Caco-2 (cell line): ENCODE measurements around the gene CES1. TPM values are rescaled to one million over a fixed set of nuclear protein-coding genes. Genes with fewer than 3 reads are reported as not detected.

ENCODE experiments used
- Bru-seq: library from RNA; stranded (reverse); fragments of 400-500 nt; gene quantifications from one replicate; lab custom pipeline; 2021; lab: Mats Ljungman, UMichigan
- BruChase-seq, 2 experiments: library from RNA; stranded (reverse); fragments of 400-500 nt; gene quantifications; one replicate each; lab custom pipeline; 2021; lab: Mats Ljungman, UMichigan
- BruUV-seq: library from RNA; stranded (reverse); fragments of 400-500 nt; replicated peaks from 2 replicates; lab custom pipeline; 2021; lab: Mats Ljungman, UMichigan
- CTCF ChIA-PET: fragments of 300-600 bp; sonication (Branson Sonifier 250); formaldehyde crosslinking; loops from one replicate; lab custom pipeline; 2022; ENCODE audit warnings: antibody characterized with exemption; lab: Charles Lee
- POLR2A ChIA-PET: fragments of 300-600 bp; sonication (Branson Sonifier 250); formaldehyde crosslinking; loops from one replicate; lab custom pipeline; 2022; ENCODE audit warnings: antibody characterized with exemption; lab: Charles Lee
- DNase-seq, 2 experiments: peaks; one replicate each; pipeline versions ENCODE4 v3.0.0 to v3.0.0-alpha.2; 2020 to 2022
- H3K27me3 ChIP-seq: replicated peaks from 2 replicates; pipeline ENCODE4 v1.6.0; 2011; ENCODE audit warnings: low read length; ENCODE audit not compliant: control insufficient read depth, insufficient read depth
- H3K36me3 ChIP-seq: 2 replicates; pipeline ENCODE4 v1.5.1; 2011; ENCODE audit warnings: low read length; ENCODE audit not compliant: control insufficient read depth, insufficient read depth
- H3K4me1 ChIP-seq: fragments of 250-450 bp; sonication (Bioruptor Pico); 2 replicates; pipeline ENCODE4 v1.5.1; 2020; ENCODE audit warnings: mild to moderate bottlenecking
- H3K4me3 ChIP-seq: 2 replicates; pipeline ENCODE4 v1.5.1; 2011; ENCODE audit warnings: low read depth, mild to moderate bottlenecking, control low read depth, low read length
- H3K9me3 ChIP-seq: fragments of 250-450 bp; sonication (Bioruptor Pico); 2 replicates; pipeline ENCODE4 v1.5.1; 2020; ENCODE audit warnings: mild to moderate bottlenecking, moderate library complexity
- H3K27ac Mint-ChIP-seq: one replicate; pipeline ENCODE4 v1.8.0; 2022; ENCODE audit warnings: mixed read lengths; ENCODE audit not compliant: unreplicated experiment
- H3K27me3 Mint-ChIP-seq: one replicate; pipeline ENCODE4 v1.8.0; 2022; ENCODE audit warnings: mixed read lengths; ENCODE audit not compliant: insufficient read depth, unreplicated experiment
- H3K36me3 Mint-ChIP-seq: one replicate; pipeline ENCODE4 v1.8.0; 2022; ENCODE audit warnings: mild to moderate bottlenecking, mixed read lengths; ENCODE audit not compliant: insufficient read depth, unreplicated experiment
- H3K4me1 Mint-ChIP-seq: one replicate; pipeline ENCODE4 v1.8.0; 2022; ENCODE audit warnings: low read depth, mixed read lengths; ENCODE audit not compliant: unreplicated experiment
- H3K4me3 Mint-ChIP-seq: one replicate; pipeline ENCODE4 v1.8.0; 2022; ENCODE audit warnings: mild to moderate bottlenecking, moderate library complexity, mixed read lengths; ENCODE audit not compliant: unreplicated experiment
- H3K9me3 Mint-ChIP-seq: one replicate; pipeline ENCODE4 v1.8.0; 2022; ENCODE audit warnings: mixed read lengths; ENCODE audit not compliant: unreplicated experiment
- intact Hi-C: fragments of 100-400 bp; cut with micrococcal nuclease; formaldehyde crosslinking; loops from one replicate; pipeline ENCODE4 v1.10.0; 2022; ENCODE audit not compliant: unreplicated experiment
- long read RNA-seq: library from polyadenylated mRNA; stranded (forward); transcript quantifications from one replicate; pipeline ENCODE4 v2.0.0, GENCODE V29; 2022
- total RNA-seq: library from RNA; stranded (reverse); gene quantifications from 2 replicates; pipeline ENCODE4 v1.2.3, GENCODE V29; 2022
- TF ChIP-seq, protein P1 (sequence below), 2 experiments: fragments of 200-600 bp in 1 of 2; IDR thresholded peaks; 1 replicate in 1 of 2; 2 replicates in 1 of 2; pipeline versions ENCODE4 v1.5.1 to v1.8.0; 2011 to 2022; ENCODE audit warnings: antibody characterized with exemption in 1 of 2, control low read depth in 1 of 2, inconsistent platforms in 1 of 2, low read depth in 1 of 2, low read length in 1 of 2, mild to moderate bottlenecking in 1 of 2, moderate library complexity in 1 of 2; ENCODE audit not compliant: insufficient read depth in 1 of 2, severe bottlenecking in 1 of 2, unreplicated experiment in 1 of 2

Gene CES1
- total RNA-seq (74.1 and 97.4 TPM in 2 replicates), Bru-seq, nascent RNA (percentile 66 among the genes with signal in this experiment), BruChase-seq, experiment 1, labeled RNA remaining after a 2-hour chase (percentile 66 among the genes with signal in this experiment), BruChase-seq, experiment 2, labeled RNA remaining after a 6-hour chase (percentile 75 among the genes with signal in this experiment)
- long read RNA-seq, transcript CES1-203 (14 exons, 2,178 nt): minor isoform, 21 of 166 reads
- long read RNA-seq, transcript CES1-201 (14 exons, 2,006 nt): major isoform, 58 of 166 reads
- long read RNA-seq, transcript CES1-202 (14 exons, 1,835 nt): minor isoform, 46 of 166 reads
- long read RNA-seq, partial matches to known transcripts: 10 of 166 reads
- long read RNA-seq, other reads (novel, unspliced or antisense): 31 of 166 reads

DNA sequence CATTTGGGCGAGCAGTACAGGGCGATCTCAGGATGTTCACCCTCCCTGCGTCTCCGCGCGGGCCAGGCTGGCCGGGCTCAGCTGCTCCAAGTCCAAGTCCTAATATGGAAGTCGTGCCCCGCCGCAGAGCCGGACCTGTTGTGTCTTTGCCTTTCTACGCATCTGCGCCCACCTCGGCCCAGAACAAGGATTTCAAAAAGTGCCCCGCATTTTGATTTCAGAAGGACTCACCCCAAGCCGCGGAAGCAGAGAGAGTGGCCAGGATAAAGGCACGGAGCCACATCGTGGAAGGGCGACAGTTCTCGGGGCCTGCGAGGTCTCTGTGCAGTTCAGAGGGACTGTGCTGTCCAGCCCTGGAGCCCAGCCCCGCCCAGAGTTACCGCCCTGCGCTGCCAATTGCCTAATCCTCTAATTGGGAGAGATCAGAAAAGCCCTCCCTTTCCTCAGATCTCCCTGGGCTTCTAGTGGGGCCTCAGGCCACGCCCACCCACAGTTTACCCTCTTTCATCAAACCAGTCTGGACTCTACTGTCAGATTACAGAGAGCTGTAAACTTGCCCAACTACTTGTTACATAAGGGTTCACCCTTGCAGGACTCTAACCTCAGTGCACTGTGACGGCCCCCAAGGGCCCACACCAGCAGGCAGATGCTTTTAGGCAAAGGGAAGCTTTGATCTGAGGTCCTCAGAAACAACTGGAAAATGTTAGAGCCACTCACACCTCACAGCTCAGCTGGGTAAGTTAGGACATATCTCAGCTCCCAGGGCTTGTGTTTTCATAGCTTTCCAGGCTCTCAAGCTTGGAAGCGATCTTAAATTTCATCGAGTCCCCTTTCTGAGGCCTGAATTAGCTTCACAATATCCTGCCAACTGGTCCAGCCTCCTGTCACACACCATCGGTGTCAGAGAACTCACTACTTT, at the start of gene CES1:
TSS of gene CES1 (minus strand) at position 324 of the 919 bp plus-strand sequence. CDS start at position 283, 41 bp downstream.
- H3K27me3 Mint-ChIP-seq: no peaks in the 10 kb centered on the region
- Histone ChIP-seq H3K4me3 (peak within 1 kb of the TSS; percentile 45), H3K27me3 (no peaks in the 10 kb centered on the region), H3K4me1 (peaks cover 20% of the 10 kb centered on the region), H3K9me3 (no peaks in the 10 kb centered on the region), H3K36me3 (peaks cover 1% of the 10 kb centered on the region; the same call in 1 of the 2 replicates)
- peak within 1 kb of the TSS; percentile 77 for H3K27ac Mint-ChIP-seq
- peaks cover 42% of the 10 kb centered on the region for H3K4me1 Mint-ChIP-seq
- CTCF ChIA-PET: interaction anchor here (0.7 to 1.1 kb wide), 3 partner anchors 9 to 368 kb away, joined by 3 to 4 read pairs (median 3); no protein-coding TSS in a partner anchor
- no peaks in the 10 kb centered on the region for H3K9me3 Mint-ChIP-seq
- TF ChIP-seq, protein P1, sequence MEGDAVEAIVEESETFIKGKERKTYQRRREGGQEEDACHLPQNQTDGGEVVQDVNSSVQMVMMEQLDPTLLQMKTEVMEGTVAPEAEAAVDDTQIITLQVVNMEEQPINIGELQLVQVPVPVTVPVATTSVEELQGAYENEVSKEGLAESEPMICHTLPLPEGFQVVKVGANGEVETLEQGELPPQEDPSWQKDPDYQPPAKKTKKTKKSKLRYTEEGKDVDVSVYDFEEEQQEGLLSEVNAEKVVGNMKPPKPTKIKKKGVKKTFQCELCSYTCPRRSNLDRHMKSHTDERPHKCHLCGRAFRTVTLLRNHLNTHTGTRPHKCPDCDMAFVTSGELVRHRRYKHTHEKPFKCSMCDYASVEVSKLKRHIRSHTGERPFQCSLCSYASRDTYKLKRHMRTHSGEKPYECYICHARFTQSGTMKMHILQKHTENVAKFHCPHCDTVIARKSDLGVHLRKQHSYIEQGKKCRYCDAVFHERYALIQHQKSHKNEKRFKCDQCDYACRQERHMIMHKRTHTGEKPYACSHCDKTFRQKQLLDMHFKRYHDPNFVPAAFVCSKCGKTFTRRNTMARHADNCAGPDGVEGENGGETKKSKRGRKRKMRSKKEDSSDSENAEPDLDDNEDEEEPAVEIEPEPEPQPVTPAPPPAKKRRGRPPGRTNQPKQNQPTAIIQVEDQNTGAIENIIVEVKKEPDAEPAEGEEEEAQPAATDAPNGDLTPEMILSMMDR (IDR thresholded peaks at IDR 0.05; ENCODE audit: insufficient read depth in 1 of 2, low read depth in 1 of 2, low read length in 1 of 2, severe bottlenecking in 1 of 2, unreplicated experiment in 1 of 2): no peak
- POLR2A ChIA-PET: interaction anchor here (0.6 to 1.3 kb wide), 3 partner anchors 16 to 116 kb away, joined by 3 to 4 read pairs (median 3); no protein-coding TSS in a partner anchor
- TSS peak; percentile 30 for BruUV-seq
- peak; percentile 94 to 95 for DNase-seq
- intact Hi-C loops: loop anchor here (1.0 to 10.0 kb wide), 3 partner anchors 10 to 72 kb away; no protein-coding TSS in a partner anchor
- peak within 1 kb of the TSS; percentile 78 for H3K4me3 Mint-ChIP-seq
- no peaks in the 10 kb centered on the region for H3K36me3 Mint-ChIP-seq

DNA sequence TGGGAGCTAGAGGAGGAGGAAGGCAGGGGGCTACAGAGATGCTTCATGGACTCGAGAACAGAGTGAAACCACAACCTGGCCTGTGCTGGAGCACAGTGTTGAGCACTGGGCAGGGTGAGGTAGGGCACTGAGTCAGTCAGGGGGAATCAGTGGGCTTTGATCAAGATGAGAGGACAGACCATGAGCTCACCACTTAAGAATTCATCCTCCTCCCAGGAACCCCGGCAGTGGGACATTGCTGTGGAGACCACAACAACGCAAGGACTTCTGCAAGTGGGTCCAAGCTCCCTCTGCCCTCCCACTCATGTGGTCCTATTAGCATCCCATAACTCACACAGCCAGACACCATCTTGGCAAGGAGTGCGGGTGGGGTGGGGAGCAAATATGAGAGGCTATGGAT, 44.0 kb upstream of the CES1 start:
- no peaks in the 10 kb centered on the region for H3K36me3 ChIP-seq
- ChIA-PET CTCF (no interaction called here), POLR2A (no interaction called here)
- H3K4me3 ChIP-seq: no peak overlapping the region
- intact Hi-C loops: no loop called here
- no peaks in the 10 kb centered on the region for H3K9me3 Mint-ChIP-seq
- DNase-seq: no peak
- no peaks in the 10 kb centered on the region for H3K9me3 ChIP-seq
- H3K4me3 Mint-ChIP-seq: no peak overlapping the region
- BruUV-seq: no TSS peak
- no peaks in the 10 kb centered on the region for H3K4me1 ChIP-seq
- TF ChIP-seq, protein P1 (IDR thresholded peaks at IDR 0.05; ENCODE audit: insufficient read depth in 1 of 2, low read depth in 1 of 2, low read length in 1 of 2, severe bottlenecking in 1 of 2, unreplicated experiment in 1 of 2): no peak
- H3K4me1 Mint-ChIP-seq: no peaks in the 10 kb centered on the region
- no peaks in the 10 kb centered on the region for H3K36me3 Mint-ChIP-seq
- H3K27me3 ChIP-seq: no peaks in the 10 kb centered on the region; the same call in 1 of the 2 replicates
- H3K27ac Mint-ChIP-seq: no peak overlapping the region
- H3K27me3 Mint-ChIP-seq: peaks cover 11% of the 10 kb centered on the region

DNA sequence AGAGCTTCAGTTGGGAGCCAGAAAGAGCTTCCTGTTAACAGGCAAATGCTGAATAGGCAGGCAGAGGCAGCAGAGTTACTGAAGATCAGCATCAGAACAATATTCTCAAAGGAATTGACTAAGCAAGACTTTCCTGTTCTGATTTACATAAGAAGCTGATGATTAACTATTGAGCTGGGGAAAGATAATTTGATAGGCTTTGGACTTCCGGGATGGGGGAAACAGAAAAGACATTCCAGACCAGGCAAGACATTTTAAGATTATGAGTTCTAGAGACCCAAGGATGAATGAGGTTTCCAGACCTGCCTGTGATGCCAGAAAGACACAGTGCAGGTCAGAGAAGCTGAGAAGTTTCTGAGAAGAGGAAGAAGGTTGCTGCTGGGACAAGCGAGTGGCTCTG, 42.4 kb upstream of the CES1 start, which contains the start of gene CES5A:
TSS of gene CES5A (minus strand) at position 101 of the 400 bp plus-strand sequence. CDS start 152 bp downstream, outside the sequence.
- BruUV-seq: no TSS peak
- no peaks in the 10 kb centered on the region; the same call in 1 of the 2 replicates for H3K27me3 ChIP-seq
- peaks cover 6% of the 10 kb centered on the region for H3K27me3 Mint-ChIP-seq

More for the DNA sequence above, 42.4 kb upstream of the CES1 start, which contains the start of gene CES5A:
- ChIA-PET CTCF (no interaction called here), POLR2A (no interaction called here)
- no peaks in the 10 kb centered on the region for H3K9me3 Mint-ChIP-seq
- no peak within 1 kb of the TSS for H3K27ac Mint-ChIP-seq
- TF ChIP-seq, protein P1 (IDR thresholded peaks at IDR 0.05; ENCODE audit: insufficient read depth in 1 of 2, low read depth in 1 of 2, low read length in 1 of 2, severe bottlenecking in 1 of 2, unreplicated experiment in 1 of 2): no peak
- no peaks in the 10 kb centered on the region for H3K4me1 Mint-ChIP-seq
- H3K4me3 ChIP-seq: no peak within 1 kb of the TSS
- H3K36me3 Mint-ChIP-seq: no peaks in the 10 kb centered on the region
- DNase-seq: no peak
- intact Hi-C loops: no loop called here
- H3K4me1 ChIP-seq: no peaks in the 10 kb centered on the region
- no peaks in the 10 kb centered on the region for H3K9me3 ChIP-seq
- H3K36me3 ChIP-seq: no peaks in the 10 kb centered on the region
- no peak within 1 kb of the TSS for H3K4me3 Mint-ChIP-seq
